Panc1 (cell line): ENCODE data around the gene SP4. TPM values are rescaled to one million over a fixed set of nuclear protein-coding genes. Genes with fewer than 3 reads are reported as not detected.

ENCODE experiments used
- ATAC-seq: fragments of 200-7000 bp; cut with Tn5 transposase; 2 replicates; pipeline ENCODE4 v1.9.1; 2020; ENCODE audit warnings: mild to moderate bottlenecking, moderate library complexity
- BruUV-seq: library from RNA; stranded (reverse); fragments of 400-500 nt; replicated peaks from 2 replicates; lab custom pipeline; 2021; lab: Mats Ljungman, UMichigan
- CTCF ChIA-PET: fragments of 300-600 bp; sonication (Branson Sonifier 250); formaldehyde crosslinking; loops from one replicate; lab custom pipeline; 2022; ENCODE audit warnings: antibody characterized with exemption; lab: Charles Lee
- POLR2A ChIA-PET: fragments of 300-600 bp; sonication (Branson Sonifier 250); formaldehyde crosslinking; loops from one replicate; lab custom pipeline; 2022; ENCODE audit warnings: antibody characterized with exemption; lab: Charles Lee
- DNase-seq: peaks from one replicate; pipeline ENCODE4 v3.0.0-alpha.2; 2010; ENCODE audit warnings: low read depth, low spot score
- H3K27ac ChIP-seq: 2 replicates; pipeline ENCODE4 v1.5.1; 2011; ENCODE audit warnings: mild to moderate bottlenecking, low read length, inconsistent platforms
- H3K27me3 ChIP-seq: fragments of 200-500 bp; sonication (Bioruptor generic); 2 replicates; pipeline ENCODE4 v1.6.0; 2014; ENCODE audit warnings: low read length, inconsistent platforms; ENCODE audit not compliant: control insufficient read depth, insufficient read depth
- H3K36me3 ChIP-seq: fragments of 200-500 bp; sonication (Bioruptor generic); 2 replicates; pipeline ENCODE4 v1.5.1; 2014; ENCODE audit warnings: inconsistent platforms, mild to moderate bottlenecking, low read length, moderate library complexity; ENCODE audit not compliant: control insufficient read depth, insufficient read depth
- H3K4me1 ChIP-seq: 2 replicates; pipeline ENCODE4 v1.5.1; 2011; ENCODE audit warnings: inconsistent platforms, mild to moderate bottlenecking, low read length, moderate library complexity; ENCODE audit not compliant: control insufficient read depth, insufficient read depth
- H3K4me3 ChIP-seq, 2 experiments: 2 replicates each; pipeline ENCODE4 v1.5.1; 2011 to 2012; ENCODE audit warnings: low read depth in 2 of 2, low read length in 2 of 2, mild to moderate bottlenecking in 2 of 2, inconsistent platforms in 1 of 2, moderate library complexity in 1 of 2
- H3K9me3 ChIP-seq: fragments of 200-500 bp; sonication (Bioruptor generic); 2 replicates; pipeline ENCODE4 v1.5.1; 2014; ENCODE audit warnings: low read depth, mild to moderate bottlenecking, inconsistent platforms, low read length, moderate library complexity; ENCODE audit not compliant: control insufficient read depth, insufficient read depth
- CTCF ChIP-seq: fragments of 450-650 bp; IDR thresholded peaks from 2 replicates; pipeline ENCODE4 v1.5.1; 2017; ENCODE audit warnings: mild to moderate bottlenecking
- POLR2AphosphoS5 ChIP-seq: IDR thresholded peaks from 2 replicates; pipeline ENCODE4 v1.6.1; 2012; ENCODE audit warnings: mild to moderate bottlenecking, low read depth, low read length, moderate library complexity
- REST ChIP-seq, 2 experiments: IDR thresholded peaks; 2 replicates each; pipeline ENCODE4 v1.6.1; 2011 to 2012; ENCODE audit warnings: low read depth in 2 of 2, control low read depth in 1 of 2, low read length in 1 of 2, mild to moderate bottlenecking in 1 of 2, moderate library complexity in 1 of 2; ENCODE audit not compliant: insufficient read depth in 1 of 2
- SIN3A ChIP-seq: IDR thresholded peaks from 2 replicates; pipeline ENCODE4 v1.6.1; 2012; ENCODE audit warnings: low read depth, mild to moderate bottlenecking, low read length, moderate library complexity, borderline replicate concordance; ENCODE audit not compliant: insufficient read depth
- TCF7L2 ChIP-seq: IDR thresholded peaks from 2 replicates; pipeline ENCODE4 v1.6.1; 2011; ENCODE audit warnings: mild to moderate bottlenecking, low read depth, low read length, inconsistent platforms
- in situ Hi-C: cut with HindIII; loops from 2 replicates; pipeline ENCODE4 v1.10.0; 2016; ENCODE audit warnings: low sequenced_read_pairs, low pct_unique_long_range_greater_than_20kb
- intact Hi-C: fragments of 100-400 bp; cut with micrococcal nuclease; formaldehyde crosslinking; loops from one replicate; pipeline ENCODE4 v1.10.0; 2022; ENCODE audit not compliant: unreplicated experiment
- total RNA-seq: library from RNA; stranded (reverse); gene quantifications from one replicate; pipeline ENCODE4 v1.2.1, GENCODE V29; 2021; ENCODE audit not compliant: unreplicated experiment

Gene SP4
- total RNA-seq, 1 experiment from 2014 or later, result 10.4 TPM

- Histone ChIP-seq H3K27me3 (peaks cover 23% of the 10 kb centered on the region), H3K4me1 (peaks cover 6% of the 10 kb centered on the region), H3K27ac (no peak overlapping the region), H3K9me3 (no peaks in the 10 kb centered on the region), H3K36me3 (no peaks in the 10 kb centered on the region), H3K4me3 (no peak overlapping the region)
- in situ Hi-C loops, result no loop called here
- intact Hi-C loops, result no loop called here
- ChIA-PET CTCF (no interaction called here), POLR2A (no interaction called here)
- no peak for TF ChIP-seq POLR2AphosphoS5
- no peak for TF ChIP-seq SIN3A
- TF ChIP-seq TCF7L2, result no peak
- DNase-seq, result no peak
- no peak for ATAC-seq
- no TSS peak for BruUV-seq
Measured at GRCh38 chr7:21548491-21548890, 120.6 kb downstream of the SP4 start.

GRCh38 chr7:21550076-21550475 is 122.2 kb downstream of the SP4 start:
- DNase-seq, result no peak
- Histone ChIP-seq H3K9me3 (no peaks in the 10 kb centered on the region), H3K27ac (no peak overlapping the region), H3K4me1 (no peaks in the 10 kb centered on the region), H3K36me3 (no peaks in the 10 kb centered on the region), H3K4me3 (no peak overlapping the region), H3K27me3 (peaks cover 8% of the 10 kb centered on the region)
- intact Hi-C loops (no loop called here), in situ Hi-C loops (no loop called here)
- TF ChIP-seq POLR2AphosphoS5 (no peak), REST (IDR thresholded peaks at IDR 0.05; ENCODE audit: insufficient read depth in 1 of 2, low read depth in 2 of 2, low read length in 1 of 2) (no peak), SIN3A (no peak), CTCF (no peak)
- ChIA-PET CTCF (no interaction called here), POLR2A (no interaction called here)
- BruUV-seq, result no TSS peak
- no peak for ATAC-seq

- ATAC-seq (no peak), DNase-seq (no peak)
- ChIA-PET CTCF (interaction anchor here (0.6 kb wide), 1 partner anchor 532 kb away, joined by 6 read pairs; no protein-coding TSS in a partner anchor), POLR2A (no interaction called here)
- no peaks in the 10 kb centered on the region; the same call in 1 of the 2 replicates for H3K27me3 ChIP-seq
- in situ Hi-C loops, result no loop called here
- TF ChIP-seq CTCF (peak; percentile 31), REST (IDR thresholded peaks at IDR 0.05; ENCODE audit: insufficient read depth in 1 of 2, low read depth in 2 of 2, low read length in 1 of 2) (no peak)
- intact Hi-C loops, result no loop called here
- H3K4me1 ChIP-seq, result no peaks in the 10 kb centered on the region
- no TSS peak for BruUV-seq
- H3K36me3 ChIP-seq, result no peaks in the 10 kb centered on the region
- H3K27ac ChIP-seq, result no peak overlapping the region
- no peak overlapping the region for H3K4me3 ChIP-seq
- no peaks in the 10 kb centered on the region for H3K9me3 ChIP-seq
Measured at GRCh38 chr7:21550821-21551531, 123.1 kb downstream of the SP4 start.
